Panc1 (cell line): Measurements from ENCODE around the gene RNF227. TPM values are rescaled to one million over a fixed set of nuclear protein-coding genes. Genes with fewer than 3 reads are reported as not detected.
"Not testable (repeated sequence)": the region's sequence is repeated elsewhere in the genome, so short reads cannot be mapped to it uniquely, and the experiment has no call there.

ENCODE experiments used
- ATAC-seq: fragments of 200-7000 bp; cut with Tn5 transposase; 2 replicates; pipeline ENCODE4 v1.9.1; 2020; ENCODE audit warnings: mild to moderate bottlenecking, moderate library complexity
- BruUV-seq: library from RNA; stranded (reverse); fragments of 400-500 nt; replicated peaks from 2 replicates; lab custom pipeline; 2021; lab: Mats Ljungman, UMichigan
- CTCF ChIA-PET: fragments of 300-600 bp; sonication (Branson Sonifier 250); formaldehyde crosslinking; loops from one replicate; lab custom pipeline; 2022; ENCODE audit warnings: antibody characterized with exemption; lab: Charles Lee
- POLR2A ChIA-PET: fragments of 300-600 bp; sonication (Branson Sonifier 250); formaldehyde crosslinking; loops from one replicate; lab custom pipeline; 2022; ENCODE audit warnings: antibody characterized with exemption; lab: Charles Lee
- DNase-seq: peaks from one replicate; pipeline ENCODE4 v3.0.0-alpha.2; 2010; ENCODE audit warnings: low read depth, low spot score
- H3K27ac ChIP-seq: 2 replicates; pipeline ENCODE4 v1.5.1; 2011; ENCODE audit warnings: mild to moderate bottlenecking, low read length, inconsistent platforms
- H3K27me3 ChIP-seq: fragments of 200-500 bp; sonication (Bioruptor generic); 2 replicates; pipeline ENCODE4 v1.6.0; 2014; ENCODE audit warnings: low read length, inconsistent platforms; ENCODE audit not compliant: control insufficient read depth, insufficient read depth
- H3K36me3 ChIP-seq: fragments of 200-500 bp; sonication (Bioruptor generic); 2 replicates; pipeline ENCODE4 v1.5.1; 2014; ENCODE audit warnings: inconsistent platforms, mild to moderate bottlenecking, low read length, moderate library complexity; ENCODE audit not compliant: control insufficient read depth, insufficient read depth
- H3K4me1 ChIP-seq: 2 replicates; pipeline ENCODE4 v1.5.1; 2011; ENCODE audit warnings: inconsistent platforms, mild to moderate bottlenecking, low read length, moderate library complexity; ENCODE audit not compliant: control insufficient read depth, insufficient read depth
- H3K4me3 ChIP-seq, 2 experiments: 2 replicates each; pipeline ENCODE4 v1.5.1; 2011 to 2012; ENCODE audit warnings: low read depth in 2 of 2, low read length in 2 of 2, mild to moderate bottlenecking in 2 of 2, inconsistent platforms in 1 of 2, moderate library complexity in 1 of 2
- H3K9me3 ChIP-seq: fragments of 200-500 bp; sonication (Bioruptor generic); 2 replicates; pipeline ENCODE4 v1.5.1; 2014; ENCODE audit warnings: low read depth, mild to moderate bottlenecking, inconsistent platforms, low read length, moderate library complexity; ENCODE audit not compliant: control insufficient read depth, insufficient read depth
- POLR2AphosphoS5 ChIP-seq: IDR thresholded peaks from 2 replicates; pipeline ENCODE4 v1.6.1; 2012; ENCODE audit warnings: mild to moderate bottlenecking, low read depth, low read length, moderate library complexity
- REST ChIP-seq, 2 experiments: IDR thresholded peaks; 2 replicates each; pipeline ENCODE4 v1.6.1; 2011 to 2012; ENCODE audit warnings: low read depth in 2 of 2, control low read depth in 1 of 2, low read length in 1 of 2, mild to moderate bottlenecking in 1 of 2, moderate library complexity in 1 of 2; ENCODE audit not compliant: insufficient read depth in 1 of 2
- SIN3A ChIP-seq: IDR thresholded peaks from 2 replicates; pipeline ENCODE4 v1.6.1; 2012; ENCODE audit warnings: low read depth, mild to moderate bottlenecking, low read length, moderate library complexity, borderline replicate concordance; ENCODE audit not compliant: insufficient read depth
- TCF7L2 ChIP-seq: IDR thresholded peaks from 2 replicates; pipeline ENCODE4 v1.6.1; 2011; ENCODE audit warnings: mild to moderate bottlenecking, low read depth, low read length, inconsistent platforms
- in situ Hi-C: cut with HindIII; loops from 2 replicates; pipeline ENCODE4 v1.10.0; 2016; ENCODE audit warnings: low sequenced_read_pairs, low pct_unique_long_range_greater_than_20kb
- intact Hi-C: fragments of 100-400 bp; cut with micrococcal nuclease; formaldehyde crosslinking; loops from one replicate; pipeline ENCODE4 v1.10.0; 2022; ENCODE audit not compliant: unreplicated experiment
- total RNA-seq: library from RNA; stranded (reverse); gene quantifications from one replicate; pipeline ENCODE4 v1.2.1, GENCODE V29; 2021; ENCODE audit not compliant: unreplicated experiment
- TF ChIP-seq, protein P1 (sequence below): fragments of 450-650 bp; IDR thresholded peaks from 2 replicates; pipeline ENCODE4 v1.5.1; 2017; ENCODE audit warnings: mild to moderate bottlenecking

The RNF227 gene
- total RNA-seq, 1 experiment from 2014 or later = 2.6 TPM

DNA sequence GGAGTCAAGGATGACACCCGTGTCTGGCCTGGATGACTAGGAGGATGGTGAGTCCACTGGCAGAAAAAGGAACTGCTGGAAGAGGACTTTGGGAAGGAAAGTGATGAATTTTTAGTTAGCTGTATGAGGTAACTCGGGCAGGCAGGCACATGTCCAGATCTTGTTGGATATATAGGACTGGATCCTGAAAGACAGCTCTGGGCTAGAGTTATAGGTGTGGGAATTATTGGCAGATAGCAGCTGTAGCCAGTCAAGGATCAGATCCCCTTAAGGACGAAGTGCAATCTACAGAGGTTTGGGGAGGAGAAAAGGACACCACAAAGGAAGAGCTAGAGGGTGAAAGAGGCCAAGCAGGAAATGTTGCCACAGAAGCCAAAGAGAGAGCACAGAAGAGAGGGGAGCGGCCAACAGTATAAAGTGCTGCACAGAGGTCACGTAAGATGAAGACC lies 48.2 kb downstream of the RNF227 start:
- no peak overlapping the region for H3K4me3 ChIP-seq
- in situ Hi-C loops = no loop called here
- H3K27me3 ChIP-seq = no peaks in the 10 kb centered on the region
- H3K4me1 ChIP-seq = peaks cover under 1% of the 10 kb centered on the region; the same call in 1 of the 2 replicates
- ChIA-PET POLR2A (interaction anchor here (0.7 kb wide), 1 partner anchor 31 kb away, joined by 3 read pairs; no protein-coding TSS in a partner anchor), CTCF (interaction anchor here (0.6 kb wide), 1 partner anchor 113 kb away, joined by 3 read pairs; no protein-coding TSS in a partner anchor)
- DNase-seq = no peak
- no peaks in the 10 kb centered on the region; the same call in 1 of the 2 replicates for H3K36me3 ChIP-seq
- H3K27ac ChIP-seq = no peak overlapping the region
- no peak for ATAC-seq
- intact Hi-C loops = no loop called here
- no TSS peak for BruUV-seq
- H3K9me3 ChIP-seq = peaks cover 4% of the 10 kb centered on the region; the same call in 1 of the 2 replicates
- TF ChIP-seq POLR2AphosphoS5 (no peak), REST (IDR thresholded peaks at IDR 0.05; ENCODE audit: insufficient read depth in 1 of 2, low read depth in 2 of 2, low read length in 1 of 2) (no peak), TCF7L2 (no peak), SIN3A (no peak)
- TF ChIP-seq, protein P1, sequence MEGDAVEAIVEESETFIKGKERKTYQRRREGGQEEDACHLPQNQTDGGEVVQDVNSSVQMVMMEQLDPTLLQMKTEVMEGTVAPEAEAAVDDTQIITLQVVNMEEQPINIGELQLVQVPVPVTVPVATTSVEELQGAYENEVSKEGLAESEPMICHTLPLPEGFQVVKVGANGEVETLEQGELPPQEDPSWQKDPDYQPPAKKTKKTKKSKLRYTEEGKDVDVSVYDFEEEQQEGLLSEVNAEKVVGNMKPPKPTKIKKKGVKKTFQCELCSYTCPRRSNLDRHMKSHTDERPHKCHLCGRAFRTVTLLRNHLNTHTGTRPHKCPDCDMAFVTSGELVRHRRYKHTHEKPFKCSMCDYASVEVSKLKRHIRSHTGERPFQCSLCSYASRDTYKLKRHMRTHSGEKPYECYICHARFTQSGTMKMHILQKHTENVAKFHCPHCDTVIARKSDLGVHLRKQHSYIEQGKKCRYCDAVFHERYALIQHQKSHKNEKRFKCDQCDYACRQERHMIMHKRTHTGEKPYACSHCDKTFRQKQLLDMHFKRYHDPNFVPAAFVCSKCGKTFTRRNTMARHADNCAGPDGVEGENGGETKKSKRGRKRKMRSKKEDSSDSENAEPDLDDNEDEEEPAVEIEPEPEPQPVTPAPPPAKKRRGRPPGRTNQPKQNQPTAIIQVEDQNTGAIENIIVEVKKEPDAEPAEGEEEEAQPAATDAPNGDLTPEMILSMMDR = no peak

DNA sequence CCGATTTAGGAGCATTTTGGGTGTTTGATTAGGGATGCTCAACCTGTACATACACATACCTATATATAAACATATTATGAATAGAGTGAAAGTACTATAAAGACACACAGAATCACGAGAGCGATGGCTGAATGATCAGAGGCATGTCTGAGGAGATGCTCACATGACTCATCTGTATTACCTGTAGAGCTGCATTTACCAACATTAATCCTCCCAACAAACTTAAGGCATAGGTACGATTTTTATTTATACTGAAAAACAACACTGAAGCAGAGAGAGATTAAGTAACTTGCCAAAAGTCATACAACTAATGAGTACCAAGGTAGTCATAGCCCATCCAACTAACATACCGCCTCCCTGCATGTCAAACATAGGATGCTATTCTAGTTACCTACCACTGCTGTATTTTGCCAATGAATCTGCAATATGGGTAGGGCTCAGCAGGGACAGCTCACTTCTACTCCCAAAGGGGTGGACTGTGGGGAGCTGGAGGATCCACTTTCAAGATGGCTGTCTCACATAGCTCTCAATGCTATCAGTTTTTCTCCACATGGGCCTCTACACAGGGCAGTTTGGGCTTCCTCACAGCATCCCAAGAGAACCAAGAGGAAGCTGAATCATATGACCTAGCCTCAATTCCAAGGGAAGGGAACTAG lies 51.0 kb downstream of the RNF227 start:
- ChIA-PET POLR2A (no interaction called here), CTCF (interaction anchor here (0.6 to 1.3 kb wide), 3 partner anchors 30 to 176 kb away, joined by 3 to 7 read pairs (median 4); no protein-coding TSS in a partner anchor)
- TF ChIP-seq REST (IDR thresholded peaks at IDR 0.05; ENCODE audit: insufficient read depth in 1 of 2, low read depth in 2 of 2, low read length in 1 of 2) (no peak), TCF7L2 (no peak), SIN3A (no peak), POLR2AphosphoS5 (no peak)
- TF ChIP-seq, protein P1 = no peak
- peaks cover 3% of the 10 kb centered on the region; the same call in 1 of the 2 replicates for H3K4me1 ChIP-seq
- no TSS peak for BruUV-seq
- no peak overlapping the region for H3K27ac ChIP-seq
- intact Hi-C loops (no loop called here), in situ Hi-C loops (no loop called here)
- H3K27me3 ChIP-seq = no peaks in the 10 kb centered on the region
- ATAC-seq = no peak
- DNase-seq = no peak
- H3K9me3 ChIP-seq = peaks cover 4% of the 10 kb centered on the region; the same call in 1 of the 2 replicates
- no peaks in the 10 kb centered on the region; the same call in 1 of the 2 replicates for H3K36me3 ChIP-seq
- no peak overlapping the region for H3K4me3 ChIP-seq

- intact Hi-C loops = not testable (repeated sequence)
- POLR2A ChIA-PET = interaction anchor here (0.6 kb wide), 1 partner anchor 21 kb away, joined by 10 read pairs; no protein-coding TSS in a partner anchor
Observed at GRCh38 chr17:7864384-7864783, 51.7 kb downstream of the RNF227 start.

More at GRCh38 chr17:7864384-7864783, 51.7 kb downstream of the RNF227 start:
- DNase-seq, H3K9me3 ChIP-seq, H3K27me3 ChIP-seq, ATAC-seq, in situ Hi-C loops, H3K27ac ChIP-seq, H3K4me3 ChIP-seq, H3K36me3 ChIP-seq, H3K4me1 ChIP-seq, BruUV-seq: not testable (repeated sequence)
- CTCF ChIA-PET = interaction anchor here (0.6 to 1.3 kb wide), 2 partner anchors 119 to 177 kb away, joined by 3 to 4 read pairs; no protein-coding TSS in a partner anchor
